CD4-positive, alpha-beta T cell treated with Interferon gamma for 1 hour (primary cell): ENCODE results near the gene ANKMY2.
A peak's percentile ranks its signal among the peaks of the same experiment; 100 is the strongest.

ENCODE experiments used
- DNase-seq: peaks from one replicate; pipeline ENCODE4 v3.0.0-alpha.2; 2020

The ANKMY2 gene

GRCh38 chr7:16657656-16658279 lies 12.2 kb upstream of the ANKMY2 start:
- DNase-seq: no peak

DNA sequence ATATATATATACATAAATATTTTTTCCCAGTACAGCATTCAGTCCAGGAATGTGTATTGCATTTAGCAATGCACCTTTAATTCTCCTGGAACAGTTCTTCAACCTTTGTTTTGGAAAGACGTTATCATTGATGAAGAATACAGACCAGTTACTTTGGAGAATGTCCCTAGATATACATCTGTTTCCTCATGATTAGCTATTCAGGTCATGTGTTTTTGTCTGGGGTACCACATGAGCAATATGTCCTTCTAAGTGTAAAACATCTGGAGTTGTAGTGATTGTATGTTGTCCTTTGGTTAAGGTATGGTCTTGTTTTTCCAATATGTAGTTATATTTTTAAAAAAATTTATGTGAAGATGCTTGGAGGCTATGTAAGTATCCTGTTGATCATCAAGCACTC lies 10.6 kb upstream of the ANKMY2 start:
- DNase-seq: no peak

DNA sequence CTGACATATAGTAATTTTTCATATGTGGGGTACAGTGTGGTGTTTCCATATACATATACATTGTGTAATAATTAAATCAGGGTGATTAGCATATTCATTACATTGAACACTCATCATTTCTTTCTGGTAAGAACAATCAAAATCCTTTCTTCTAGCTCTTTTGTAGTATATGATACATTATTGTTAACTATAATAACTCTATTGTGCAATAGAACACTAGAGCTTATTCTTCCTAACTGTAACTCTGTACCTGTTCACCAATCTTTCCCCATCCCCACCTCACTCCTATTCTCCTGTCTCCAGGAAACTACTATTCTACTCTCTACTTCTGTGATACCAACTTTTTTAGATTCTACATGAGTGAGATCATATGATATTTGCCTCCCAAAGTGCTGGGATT lies 9.8 kb upstream of the ANKMY2 start:
- no peak for DNase-seq

DNA sequence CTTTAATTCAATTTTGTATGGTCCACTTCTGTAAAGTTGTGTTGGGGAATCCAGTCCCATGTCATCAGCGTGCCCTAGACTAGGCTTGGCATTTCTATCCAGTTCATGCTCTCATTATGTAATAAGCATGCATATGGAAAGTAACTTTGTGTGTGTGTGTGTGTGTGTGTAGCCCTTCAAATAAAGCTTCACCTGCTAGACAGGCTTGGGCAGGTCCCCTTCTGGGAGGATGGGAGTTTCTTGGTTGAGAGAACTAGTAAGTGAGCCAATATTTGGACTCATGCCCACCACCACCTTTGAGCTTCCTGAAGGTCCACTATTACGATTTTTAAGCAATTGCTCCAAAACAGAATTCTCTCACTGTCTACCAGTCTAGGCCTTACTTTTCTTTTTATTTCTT lies 7.3 kb upstream of the ANKMY2 start:
- DNase-seq: no peak

GRCh38 chr7:16652240-16652583 lies 6.7 kb upstream of the ANKMY2 start:
- DNase-seq: no peak

- DNase-seq: no peak
Measured at GRCh38 chr7:16651396-16652239, 6.1 kb upstream of the ANKMY2 start.

DNA sequence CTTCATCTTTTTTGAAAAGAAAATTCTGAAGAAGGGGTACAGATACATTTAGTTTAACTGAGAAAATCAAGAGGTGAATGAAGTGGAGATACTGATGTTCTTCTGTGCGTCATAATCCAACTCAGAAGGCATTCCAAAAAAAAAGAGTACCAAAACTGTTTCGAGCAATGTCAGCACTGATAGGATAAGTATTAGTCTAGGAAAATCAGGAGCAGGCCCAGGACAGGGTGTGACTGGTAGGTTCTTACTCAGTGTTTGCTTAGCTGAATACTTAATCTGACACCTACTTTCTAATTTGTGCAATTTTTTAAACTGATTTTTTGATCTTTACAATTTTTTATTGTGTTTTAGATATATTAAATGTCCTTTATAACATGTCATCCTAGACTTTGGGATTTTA lies 4.7 kb upstream of the ANKMY2 start:
- no peak for DNase-seq

DNA sequence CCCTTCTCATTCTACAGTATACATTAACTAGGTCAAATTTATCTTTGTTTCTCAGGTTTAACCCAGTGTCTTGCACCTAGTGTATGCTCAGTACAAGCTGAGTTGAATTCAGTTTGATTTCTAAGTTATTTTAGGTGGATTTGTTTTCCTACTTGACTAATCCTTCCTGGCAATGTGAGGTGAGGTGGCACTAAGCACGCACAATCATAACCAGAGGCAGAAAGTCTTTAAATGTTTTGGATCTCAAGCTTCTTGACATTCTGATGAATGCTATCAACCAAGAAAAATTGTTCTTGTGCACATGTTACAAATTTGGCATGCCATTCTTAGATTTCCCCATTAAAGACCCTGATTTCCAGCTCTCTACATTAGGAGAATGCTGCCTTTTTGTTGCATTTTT lies 3.6 kb upstream of the ANKMY2 start:
- DNase-seq: no peak

DNA sequence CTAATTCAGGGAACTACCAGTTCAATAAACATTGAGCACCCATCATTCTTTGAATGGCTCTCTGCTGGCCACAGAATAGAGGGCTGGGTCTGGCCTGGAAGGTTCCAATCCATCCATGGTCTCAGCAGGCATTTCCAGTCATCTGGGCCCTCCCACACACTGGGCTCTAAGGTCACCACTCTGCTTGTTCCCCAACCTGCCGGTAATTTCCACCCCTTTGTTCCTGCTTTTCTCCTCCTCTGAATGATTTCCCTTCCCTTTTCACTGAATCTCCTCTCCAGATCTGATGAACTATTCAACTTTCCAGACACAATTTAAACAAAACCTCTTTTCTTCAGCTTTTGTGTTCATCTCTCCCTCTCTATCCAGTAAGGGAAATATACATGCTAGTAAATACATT lies 3.0 kb upstream of the ANKMY2 start:
- DNase-seq: no peak

DNA sequence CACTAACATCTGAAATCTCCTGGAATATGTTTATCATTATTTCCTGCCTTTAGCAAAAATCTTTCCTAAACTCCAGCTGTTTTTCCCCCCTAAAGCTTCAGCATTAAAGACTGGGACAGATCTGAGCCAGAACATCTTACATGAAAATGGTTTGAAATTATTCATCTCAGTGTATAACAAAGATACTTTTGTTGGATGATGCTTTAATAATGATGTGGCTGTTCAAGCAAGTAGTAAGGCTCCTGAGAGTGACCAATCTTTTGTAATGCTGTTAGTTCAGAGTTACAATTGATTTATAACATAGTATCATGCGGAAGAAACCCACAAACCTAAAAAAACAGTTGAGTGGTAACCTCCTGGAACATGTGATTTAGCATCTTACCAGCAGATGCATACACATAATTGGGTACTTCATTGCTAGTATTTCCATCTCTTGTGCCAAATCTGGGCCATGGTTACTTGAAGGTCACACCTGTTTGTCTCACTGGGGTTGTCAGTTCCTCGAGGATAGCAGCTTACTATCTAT lies 1.9 kb upstream of the ANKMY2 start:
- no peak for DNase-seq

- DNase-seq: no peak
Measured at GRCh38 chr7:16646472-16647072, 1.0 kb upstream of the ANKMY2 start.

- peak; percentile 33 for DNase-seq
Measured at GRCh38 chr7:16644636-16645592, 640 bp downstream of the ANKMY2 start.

DNA sequence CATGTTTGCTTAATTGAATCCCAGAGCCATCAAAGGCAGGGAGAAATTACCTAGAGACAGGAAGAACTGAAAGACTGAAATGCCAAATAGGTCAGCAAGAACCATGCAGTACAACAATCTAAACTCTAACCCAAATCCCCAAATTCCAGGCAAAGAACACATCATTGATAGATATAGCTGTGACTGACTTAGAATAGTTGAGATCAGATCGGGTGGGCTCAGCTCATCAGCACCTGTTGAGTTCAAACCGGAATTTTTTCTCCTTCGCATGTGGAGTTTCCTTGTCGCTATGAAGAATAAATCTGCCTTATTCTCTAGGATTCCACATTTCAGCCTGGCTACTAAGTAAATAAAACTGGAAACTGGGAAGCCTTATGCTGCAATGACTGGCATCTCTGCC lies 1.4 kb downstream of the ANKMY2 start:
- DNase-seq: no peak

DNA sequence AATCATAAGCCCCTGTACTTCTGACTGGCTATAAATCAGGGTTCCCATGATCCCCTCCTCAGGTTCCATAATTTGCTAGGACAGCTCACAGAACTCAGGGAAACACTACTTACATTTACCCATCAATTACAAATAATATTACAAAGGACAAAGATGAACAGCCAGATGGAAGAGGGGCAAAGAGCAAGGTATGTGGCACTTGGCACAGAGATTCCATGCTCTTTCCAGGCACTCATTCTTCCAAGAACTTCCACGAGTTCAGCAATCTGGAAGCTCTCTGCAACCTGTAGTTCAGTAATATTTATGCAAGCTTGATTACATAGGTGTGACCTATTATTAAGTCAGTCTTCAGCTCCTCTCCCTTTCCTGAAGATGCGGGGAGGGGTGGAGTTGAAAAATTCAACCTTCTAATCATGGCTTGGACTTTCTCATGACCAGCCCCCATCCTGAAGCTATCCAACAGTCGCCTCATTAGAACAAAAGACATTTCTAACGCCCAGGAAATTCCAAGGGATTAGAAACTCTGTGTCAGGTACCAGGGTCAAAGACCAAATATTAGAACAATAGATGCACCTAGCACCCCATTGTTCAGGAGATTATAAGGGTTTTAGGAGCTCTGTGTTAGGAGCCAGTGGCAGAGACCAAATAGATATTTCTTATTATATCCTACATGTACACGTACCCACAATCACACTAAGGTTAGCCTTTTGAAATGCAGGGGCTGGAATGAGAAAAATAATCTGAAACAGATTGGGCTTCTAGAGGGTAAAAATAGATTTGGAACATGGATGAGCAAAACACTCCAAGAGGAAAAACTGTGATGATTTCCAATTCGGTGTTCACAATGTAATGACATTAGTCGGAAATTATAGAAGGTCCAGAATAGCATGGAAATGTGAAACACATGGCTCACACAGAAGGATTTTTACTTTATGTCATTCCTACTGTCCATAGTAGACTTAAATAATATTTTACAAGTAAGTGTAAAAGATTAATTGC lies 7.0 kb downstream of the ANKMY2 start:
- DNase-seq: no peak

- DNase-seq: no peak
Measured at GRCh38 chr7:16637379-16637778, 8.2 kb downstream of the ANKMY2 start.

- no peak for DNase-seq
Measured at GRCh38 chr7:16636555-16637101, 8.9 kb downstream of the ANKMY2 start.

GRCh38 chr7:16634271-16634738 lies 11.2 kb downstream of the ANKMY2 start:
- no peak for DNase-seq

GRCh38 chr7:16630654-16631053 lies 14.9 kb downstream of the ANKMY2 start:
- DNase-seq: no peak

DNA sequence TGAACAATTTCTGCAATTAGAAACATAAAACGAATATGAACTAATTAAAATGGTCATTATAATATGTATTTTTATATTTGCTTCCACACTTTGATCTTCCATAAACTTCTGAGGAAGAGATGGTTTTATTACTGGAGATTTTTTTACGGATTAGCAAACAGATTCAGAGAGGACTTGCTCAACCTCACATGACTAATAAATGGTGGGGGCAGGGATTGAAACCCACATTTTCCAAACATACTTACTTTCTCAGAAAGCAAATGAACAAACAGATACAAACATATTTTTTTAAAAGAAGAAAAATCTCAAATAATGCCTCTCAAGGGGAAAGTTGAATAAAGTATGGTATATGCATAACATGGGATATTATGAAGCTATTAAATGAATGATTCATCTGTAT lies 18.3 kb downstream of the ANKMY2 start:
- DNase-seq: no peak

DNA sequence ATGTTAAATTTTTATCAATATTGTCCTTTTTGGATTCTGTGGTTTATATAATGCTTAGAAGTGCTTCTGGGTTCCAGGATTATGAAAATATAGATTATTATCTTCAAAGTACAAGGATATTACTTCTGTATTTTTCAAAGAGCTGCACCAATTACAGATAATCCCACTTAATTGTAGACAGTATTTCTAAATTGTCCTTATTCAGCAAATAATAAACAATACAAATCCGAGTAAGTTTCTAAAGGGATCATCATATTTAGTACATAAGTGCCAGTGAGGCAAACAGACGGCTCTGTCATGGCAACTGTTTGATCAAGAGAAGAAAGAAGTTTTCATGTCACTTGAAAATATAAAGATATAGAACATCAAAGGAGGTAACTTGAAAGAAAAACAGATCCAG lies 19.2 kb downstream of the ANKMY2 start:
- no peak for DNase-seq

DNA sequence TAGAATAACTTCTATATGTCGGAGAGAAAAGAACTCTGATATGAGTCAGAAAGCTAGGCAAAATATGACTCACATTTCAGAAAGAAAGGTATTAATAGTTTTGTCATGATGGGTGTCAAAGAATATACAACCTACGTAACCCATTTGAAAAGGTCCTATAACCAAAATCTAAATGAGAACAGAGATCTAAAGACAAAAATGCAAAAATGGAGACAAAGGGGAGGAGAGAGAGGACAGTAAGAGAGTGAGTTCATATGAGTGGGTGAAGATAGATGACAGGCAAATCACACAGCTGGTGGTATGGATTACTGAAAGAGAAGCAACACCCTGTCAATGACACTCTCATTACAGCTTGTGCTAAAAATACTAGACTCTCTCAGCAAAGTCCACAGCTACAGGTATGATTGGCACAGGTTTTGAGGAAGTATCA lies 25.6 kb downstream of the ANKMY2 start:
- no peak for DNase-seq
